HG02973 (cell line): ENCODE measurements around the gene HNRNPL.
"Not testable (repeated sequence)": the region's sequence is repeated elsewhere in the genome, so short reads cannot be mapped to it uniquely, and the experiment has no call there.

Source experiments
- ATAC-seq: cut with Tn5 transposase; IDR thresholded peaks from one replicate; pipeline ENCODE4 v1.9.1; 2021; ENCODE audit warnings: moderate library complexity; ENCODE audit not compliant: unreplicated experiment

Gene HNRNPL

DNA sequence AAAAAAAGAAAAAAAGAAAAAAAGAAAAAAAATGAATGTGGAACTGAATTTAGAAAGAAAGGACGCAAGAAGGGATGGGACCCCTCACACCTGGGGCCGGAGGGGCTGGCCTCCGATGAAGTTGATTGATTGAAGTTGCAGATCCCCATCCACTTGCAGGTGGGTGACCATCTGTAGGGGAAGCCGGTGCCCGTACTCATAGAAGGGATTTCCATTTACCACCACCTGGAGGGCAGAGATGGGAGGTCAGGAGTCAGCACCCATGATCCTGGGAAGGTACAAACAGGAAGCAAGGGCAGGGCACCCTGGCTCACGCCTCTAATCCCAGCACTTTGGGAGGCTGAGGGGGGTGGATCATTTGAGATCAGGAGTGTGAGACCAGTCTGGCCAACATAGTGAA is 43.4 kb downstream of the HNRNPL start:
- no peak for ATAC-seq

GRCh38 chr19:38805180-38805579 is 44.6 kb downstream of the HNRNPL start:
- ATAC-seq = no peak

DNA sequence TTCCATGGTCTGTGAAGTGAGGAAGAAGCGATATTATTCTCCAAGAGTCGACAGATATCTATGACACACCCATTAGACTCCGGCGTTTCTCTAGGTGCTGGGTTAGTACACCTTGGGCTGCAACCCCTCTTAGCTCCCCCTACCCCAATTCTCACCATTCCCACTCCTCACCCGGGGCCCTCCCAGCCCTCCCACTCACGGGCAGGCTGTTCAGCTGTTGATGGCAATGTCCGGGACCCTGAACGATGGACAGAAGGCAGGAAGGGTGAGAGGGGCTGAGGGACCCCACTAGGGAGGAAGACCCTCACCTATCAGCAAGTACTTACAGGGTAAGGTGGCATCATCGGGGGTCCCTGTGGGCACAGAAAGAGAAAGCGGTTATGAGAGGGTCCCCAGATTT is 46.2 kb downstream of the HNRNPL start:
- no peak for ATAC-seq

DNA sequence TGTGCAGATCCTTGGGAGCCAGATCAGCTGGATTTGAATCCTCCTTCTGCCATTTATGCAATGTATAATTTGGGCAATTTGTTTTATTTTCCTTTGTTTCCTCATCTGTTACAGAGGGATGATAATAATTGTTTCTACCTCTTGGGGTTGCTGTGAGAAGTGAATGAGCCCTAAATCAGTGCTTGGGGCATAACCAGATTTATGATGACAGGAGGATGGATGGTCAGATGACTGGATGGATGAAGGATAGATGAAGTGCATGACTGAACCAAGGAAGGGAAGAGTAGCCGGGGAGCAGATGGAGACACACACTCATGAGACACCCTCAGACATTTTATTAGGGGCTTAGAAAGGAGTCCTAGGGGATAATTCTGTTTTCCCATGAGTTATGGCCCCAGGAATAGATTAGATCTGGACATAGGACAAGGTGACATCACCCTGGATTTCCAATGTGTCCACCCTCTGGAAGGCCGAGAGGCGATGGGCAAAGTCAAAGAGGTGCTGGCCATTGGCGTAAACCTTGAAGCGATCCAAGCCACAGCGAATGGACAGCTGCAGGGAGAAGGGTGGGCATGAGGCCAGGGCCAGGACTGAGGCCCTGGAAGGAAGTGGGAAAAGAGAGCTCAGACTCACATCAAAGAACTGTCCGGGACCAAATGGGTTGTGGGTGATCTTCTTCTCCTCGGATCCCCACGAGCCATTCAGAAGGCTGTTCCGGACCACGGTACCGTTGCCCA is 48.3 kb downstream of the HNRNPL start:
- ATAC-seq = no peak

GRCh38 chr19:38800577-38801347 is 49.0 kb downstream of the HNRNPL start:
- no peak for ATAC-seq

GRCh38 chr19:38799104-38799503 is 50.7 kb downstream of the HNRNPL start:
- no peak for ATAC-seq

- not testable (repeated sequence) for ATAC-seq
These were observed 52.0 kb downstream of the HNRNPL start for GRCh38 chr19:38797781-38798180.

DNA sequence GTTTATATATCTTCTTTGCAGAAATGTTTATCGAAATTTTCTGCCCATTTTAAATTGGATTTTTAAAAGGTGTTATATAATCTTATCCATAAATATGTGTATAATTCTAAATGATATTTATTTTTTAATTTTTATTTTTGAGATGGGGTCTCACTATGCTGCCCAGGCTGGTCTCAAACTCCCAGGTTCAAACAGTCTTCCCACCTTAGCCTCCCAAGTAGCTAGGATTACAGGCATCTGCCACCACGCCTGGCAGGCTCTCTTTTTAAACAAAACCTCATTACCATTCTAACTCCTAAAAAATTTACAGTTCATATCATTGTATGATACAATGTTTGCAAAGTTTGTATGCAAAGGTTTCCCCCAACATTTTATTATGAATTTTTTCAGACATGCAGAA is 53.6 kb downstream of the HNRNPL start:
- ATAC-seq = no peak

DNA sequence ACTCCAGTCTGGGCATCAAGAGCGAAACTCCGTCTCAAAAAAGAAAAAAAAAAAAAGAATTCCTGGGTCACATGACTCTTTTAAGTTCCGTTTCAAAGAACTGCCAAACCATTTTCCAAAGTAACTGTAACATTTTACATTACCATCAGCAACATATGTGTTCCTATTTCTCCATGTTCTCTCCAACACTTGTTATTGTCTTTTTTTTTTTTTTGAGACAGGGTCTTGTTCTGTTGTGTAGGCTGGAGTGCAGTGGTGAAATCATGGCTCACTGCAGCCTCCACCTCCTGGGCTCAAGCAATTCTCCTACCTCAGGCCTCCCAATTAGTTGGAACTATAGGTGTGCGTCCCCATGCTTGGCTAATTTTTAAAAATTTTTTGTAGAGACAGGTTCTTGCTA is 54.2 kb downstream of the HNRNPL start:
- ATAC-seq = no peak

- no peak for ATAC-seq
These were observed 56.1 kb downstream of the HNRNPL start for GRCh38 chr19:38793671-38794070.

DNA sequence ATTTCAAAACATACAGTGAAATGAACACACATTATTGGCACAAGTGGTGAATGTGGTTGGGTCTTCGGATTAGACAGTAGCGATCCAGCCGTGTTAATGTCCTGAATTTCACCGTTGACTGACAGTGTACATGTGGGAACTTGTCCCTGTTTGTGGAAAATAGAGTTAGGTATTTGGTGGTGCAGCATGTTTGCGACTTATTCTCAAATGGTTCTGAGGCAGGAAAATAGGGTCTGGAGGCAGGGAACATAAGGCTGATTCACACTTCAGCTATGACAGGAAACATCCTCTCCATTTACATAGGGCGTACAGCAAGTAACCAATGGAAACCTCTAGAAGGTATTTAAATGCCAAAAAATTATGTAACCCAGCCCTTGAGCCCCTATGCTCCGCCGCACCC is 56.6 kb downstream of the HNRNPL start:
- no peak for ATAC-seq

- no peak for ATAC-seq
These were observed 57.3 kb downstream of the HNRNPL start for GRCh38 chr19:38792250-38793111.

DNA sequence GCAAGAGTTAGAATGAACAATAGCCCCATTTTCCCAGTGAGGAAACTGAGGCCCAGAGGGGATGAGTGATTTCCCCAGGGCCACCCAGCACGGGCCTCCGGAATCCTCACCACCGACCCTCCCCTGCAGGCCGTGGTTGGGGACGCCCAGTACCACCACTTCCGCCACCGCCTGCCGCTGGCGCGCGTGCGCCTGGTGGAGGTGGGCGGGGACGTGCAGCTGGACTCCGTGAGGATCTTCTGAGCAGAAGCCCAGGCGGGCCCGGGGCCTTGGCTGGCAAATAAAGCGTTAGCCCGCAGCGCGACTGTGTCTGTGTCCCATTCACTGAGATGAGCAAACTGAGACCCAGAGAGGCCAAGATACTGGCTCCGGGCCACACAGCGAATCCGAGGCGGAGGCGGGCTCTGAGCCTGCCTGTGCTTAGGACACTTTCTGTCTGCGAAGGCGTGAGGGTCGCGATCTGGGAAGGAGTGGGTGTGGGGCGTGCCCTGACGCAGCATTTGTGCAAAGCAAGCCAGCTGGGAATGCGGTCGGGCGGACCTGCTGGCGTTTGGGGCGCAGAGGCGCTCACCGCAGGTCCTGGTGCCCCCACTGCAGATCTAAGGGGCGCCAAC is 58.2 kb downstream of the HNRNPL start:
- not testable (repeated sequence) for ATAC-seq

- ATAC-seq = not testable (repeated sequence)
These were observed 59.0 kb downstream of the HNRNPL start for GRCh38 chr19:38790507-38791403.

DNA sequence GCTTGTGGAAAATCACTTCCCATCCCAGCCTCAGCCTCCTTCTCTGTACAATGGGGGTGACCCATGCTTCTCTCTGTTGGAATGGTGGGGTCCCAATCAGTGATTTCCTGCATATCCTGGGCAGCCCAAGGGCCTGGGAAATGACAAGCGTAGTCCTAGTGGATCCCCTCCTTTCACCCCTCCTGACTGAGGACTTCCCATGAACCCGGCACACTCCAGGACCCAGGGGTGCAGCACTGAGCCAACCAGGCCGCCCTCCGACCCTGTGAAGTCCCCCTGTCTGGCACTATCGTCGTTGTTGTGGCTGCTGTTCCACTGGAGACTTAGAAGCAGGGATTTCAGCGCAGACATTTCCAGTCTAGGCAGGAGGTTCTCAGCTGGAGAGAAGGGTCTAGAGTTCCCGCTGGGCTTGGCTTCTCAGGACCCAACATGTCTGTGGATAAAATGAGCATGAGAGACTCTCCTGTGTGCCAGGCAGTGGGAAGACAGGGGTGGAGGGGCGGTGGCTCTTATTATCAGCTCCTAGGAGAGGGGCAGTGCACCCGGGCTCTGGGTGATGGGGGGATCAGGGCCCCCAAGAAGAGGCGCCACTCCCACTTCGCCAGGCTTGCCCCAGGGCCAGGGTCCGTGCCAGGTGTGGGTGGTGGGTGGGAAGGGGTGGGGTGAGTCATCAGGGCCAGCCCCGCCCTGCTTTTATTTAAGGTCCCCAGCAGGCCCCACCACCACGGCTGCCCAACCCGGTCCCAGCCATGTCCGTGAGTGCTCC is 61.1 kb downstream of the HNRNPL start, which contains the start of gene LGALS7B:
Gene LGALS7B, plus strand, starts transcription at position 723 of the 766 bp plus-strand sequence. Its CDS starts 27 bp downstream, at position 750.
- ATAC-seq = no peak

DNA sequence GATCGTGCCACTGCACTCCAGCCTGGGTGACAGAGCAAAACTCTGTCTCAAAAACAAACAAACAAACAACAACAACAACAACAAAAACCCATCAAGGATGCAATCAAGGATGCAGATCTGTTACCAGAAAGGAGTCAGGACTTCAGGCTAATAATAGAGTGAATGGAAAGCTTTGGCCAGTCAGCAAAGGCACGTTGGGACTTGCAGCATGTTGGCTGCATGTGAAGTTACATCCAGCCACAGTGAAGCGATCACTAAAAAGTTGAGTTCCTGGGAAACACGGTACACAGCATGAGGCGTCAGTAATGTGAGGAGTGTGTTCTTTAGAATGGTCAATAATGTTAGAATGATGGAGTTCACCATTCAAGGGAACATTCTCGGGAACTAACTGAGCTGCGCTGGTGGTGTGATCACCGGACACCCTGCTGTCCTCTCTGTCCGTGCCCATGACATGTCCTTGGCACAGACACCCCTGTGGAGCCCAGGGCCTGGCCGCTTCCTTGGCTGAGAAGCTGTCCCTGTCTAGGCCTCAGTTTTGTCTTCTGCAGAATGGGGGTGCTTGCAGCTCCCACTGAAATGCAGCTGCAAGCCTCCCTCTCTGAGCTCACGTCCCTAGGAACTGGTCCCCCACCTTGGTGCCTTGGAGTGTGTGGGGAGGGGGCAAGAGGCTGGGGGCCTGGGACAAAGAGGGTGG is 63.1 kb downstream of the HNRNPL start:
- ATAC-seq = no peak
